ENCODE measurements around the gene APOA5. TPM values are rescaled to one million over a fixed set of nuclear protein-coding genes. Genes with fewer than 3 reads are reported as not detected.

The APOA5 gene
- total RNA-seq, 4 donors from 2014 or later = 0.72 TPM; not detected in 3

DNA sequence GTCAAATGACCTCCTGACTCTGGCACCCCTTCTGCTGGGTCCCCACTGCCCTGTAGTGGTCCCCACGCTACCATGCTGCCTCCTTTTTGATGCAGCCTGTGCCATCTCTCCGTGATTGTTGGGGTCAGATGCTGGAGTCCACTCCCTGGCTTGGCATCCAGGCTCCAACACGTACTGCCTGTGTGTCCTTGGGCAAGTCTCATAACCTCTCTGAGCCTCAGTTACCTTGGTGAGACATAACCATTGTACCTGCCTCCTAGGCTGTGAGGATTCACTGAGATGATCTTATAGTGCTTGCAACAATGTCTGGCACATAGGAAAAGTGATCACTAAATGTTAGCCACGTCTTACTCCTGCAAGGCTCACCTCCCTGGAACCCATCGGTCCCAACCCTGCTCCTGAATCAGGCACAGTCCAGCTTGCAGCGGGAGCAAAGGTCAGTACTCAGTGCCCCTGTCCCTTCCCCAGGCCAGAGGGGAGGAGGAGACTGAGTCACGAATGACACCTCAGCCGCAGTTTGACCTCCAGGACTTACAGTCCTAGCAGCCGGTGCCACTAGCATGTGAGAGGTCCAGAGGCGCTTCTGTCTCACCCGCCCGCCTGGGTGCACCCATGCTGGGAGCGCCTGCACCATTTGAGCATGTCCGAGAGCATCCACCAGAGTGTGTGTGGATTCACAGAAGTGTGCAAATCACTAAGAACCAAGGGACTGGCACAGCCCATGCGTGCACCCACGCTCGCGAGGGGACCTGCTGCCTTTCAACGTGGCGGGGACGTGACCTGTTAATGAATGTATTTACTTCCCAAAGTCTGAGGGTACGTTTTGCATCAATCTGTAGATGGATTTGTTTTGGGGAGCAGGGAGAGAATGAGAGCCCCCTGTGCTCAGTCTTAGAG, 34.4 kb upstream of the APOA5 start:
- no peak overlapping the region for H3K4me3 ChIP-seq
- no peaks in the 10 kb centered on the region for H3K4me1 ChIP-seq
- H3K9me3 ChIP-seq = no peaks in the 10 kb centered on the region
- TF ChIP-seq POLR2A (IDR thresholded peaks at IDR 0.05) (no peak), POLR2AphosphoS5 (IDR thresholded peaks at IDR 0.05) (no peak), EP300 (IDR thresholded peaks at IDR 0.05) (no peak)
- TF ChIP-seq, protein P1, sequence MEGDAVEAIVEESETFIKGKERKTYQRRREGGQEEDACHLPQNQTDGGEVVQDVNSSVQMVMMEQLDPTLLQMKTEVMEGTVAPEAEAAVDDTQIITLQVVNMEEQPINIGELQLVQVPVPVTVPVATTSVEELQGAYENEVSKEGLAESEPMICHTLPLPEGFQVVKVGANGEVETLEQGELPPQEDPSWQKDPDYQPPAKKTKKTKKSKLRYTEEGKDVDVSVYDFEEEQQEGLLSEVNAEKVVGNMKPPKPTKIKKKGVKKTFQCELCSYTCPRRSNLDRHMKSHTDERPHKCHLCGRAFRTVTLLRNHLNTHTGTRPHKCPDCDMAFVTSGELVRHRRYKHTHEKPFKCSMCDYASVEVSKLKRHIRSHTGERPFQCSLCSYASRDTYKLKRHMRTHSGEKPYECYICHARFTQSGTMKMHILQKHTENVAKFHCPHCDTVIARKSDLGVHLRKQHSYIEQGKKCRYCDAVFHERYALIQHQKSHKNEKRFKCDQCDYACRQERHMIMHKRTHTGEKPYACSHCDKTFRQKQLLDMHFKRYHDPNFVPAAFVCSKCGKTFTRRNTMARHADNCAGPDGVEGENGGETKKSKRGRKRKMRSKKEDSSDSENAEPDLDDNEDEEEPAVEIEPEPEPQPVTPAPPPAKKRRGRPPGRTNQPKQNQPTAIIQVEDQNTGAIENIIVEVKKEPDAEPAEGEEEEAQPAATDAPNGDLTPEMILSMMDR (IDR thresholded peaks at IDR 0.05) = no peak
- H3K27ac ChIP-seq = no peak overlapping the region
- H3K27me3 ChIP-seq = no peaks in the 10 kb centered on the region
- DNase-seq (ENCODE audit: low spot score in 2 of 2) = no peak
- H3K36me3 ChIP-seq = no peaks in the 10 kb centered on the region
- WGBS = 82% methylated on average over 22 of the region's 22 CpGs

DNA sequence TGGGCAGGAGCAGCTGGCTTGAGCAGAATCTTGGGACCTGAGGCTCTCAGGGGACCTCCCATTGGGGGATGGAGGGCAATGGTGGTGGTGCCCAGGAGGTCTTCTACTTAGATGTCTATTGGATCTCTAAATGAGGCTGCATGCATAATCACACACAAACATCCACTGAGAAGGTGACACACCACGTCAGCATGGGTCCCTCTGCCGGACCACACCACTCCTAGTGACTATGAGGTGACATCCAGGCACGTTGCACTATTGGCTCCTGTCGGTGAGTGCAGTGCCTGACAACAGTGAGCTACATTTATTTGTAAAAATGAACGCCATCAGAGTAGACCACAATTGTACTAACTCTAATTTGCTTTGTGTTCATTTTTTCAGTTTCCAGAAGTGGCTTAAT, 33.8 kb upstream of the APOA5 start:
- no peak for DNase-seq (ENCODE audit: low spot score in 2 of 2)
- Histone ChIP-seq H3K27ac (no peak overlapping the region), H3K36me3 (no peaks in the 10 kb centered on the region), H3K27me3 (no peaks in the 10 kb centered on the region), H3K4me3 (no peak overlapping the region), H3K4me1 (no peaks in the 10 kb centered on the region), H3K9me3 (no peaks in the 10 kb centered on the region)
- 80% methylated on average over 5 of the region's 5 CpGs for WGBS
- TF ChIP-seq POLR2A (IDR thresholded peaks at IDR 0.05) (no peak), POLR2AphosphoS5 (IDR thresholded peaks at IDR 0.05) (no peak), EP300 (IDR thresholded peaks at IDR 0.05) (no peak)
- TF ChIP-seq, protein P1 (IDR thresholded peaks at IDR 0.05) = no peak

DNA sequence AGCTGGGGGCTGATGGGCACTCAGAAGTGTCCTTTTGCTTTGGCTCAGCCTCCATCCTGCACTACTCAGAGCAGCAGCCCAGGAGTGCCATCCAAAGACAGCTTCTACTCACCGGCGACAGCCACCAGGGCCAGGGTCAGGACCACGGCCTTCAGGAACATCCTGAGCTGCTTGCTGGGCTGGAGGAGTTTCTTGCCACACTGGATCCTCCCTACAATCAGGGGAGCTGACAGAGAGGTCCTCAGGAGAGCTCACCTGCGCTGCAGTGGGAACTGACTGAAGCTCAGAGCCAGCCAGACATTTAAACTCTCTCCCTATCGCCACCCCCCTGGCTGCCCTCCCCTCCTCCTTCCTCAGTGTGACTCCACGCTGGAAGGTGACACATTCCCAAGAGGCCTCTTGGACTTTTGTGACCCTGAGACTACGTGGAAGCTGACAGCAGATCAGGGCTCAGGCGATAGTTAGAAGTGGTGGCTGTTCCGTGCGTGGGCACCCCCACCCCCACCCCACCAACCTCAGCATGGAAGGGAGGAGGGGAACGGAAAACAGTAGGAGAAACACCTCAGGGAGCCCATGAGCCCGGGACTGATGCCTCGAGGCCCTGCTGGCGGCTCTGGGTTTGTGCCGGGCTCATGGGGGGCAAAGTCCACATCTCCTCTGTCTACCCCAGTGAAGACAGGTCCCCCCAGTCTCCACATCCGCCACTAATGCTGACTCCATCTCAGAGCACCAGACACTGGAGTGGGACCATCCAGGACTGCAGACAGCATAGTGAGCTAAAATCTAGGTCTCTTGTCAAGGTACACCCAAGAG, 31.6 kb upstream of the APOA5 start, which contains the start of gene APOA4:
Gene APOA4, minus strand, starts transcription at position 274 of the 813 bp plus-strand sequence. Its CDS starts 113 bp downstream, at position 161.
- Histone ChIP-seq H3K4me1 (no peaks in the 10 kb centered on the region), H3K27ac (no peak within 1 kb of the TSS), H3K27me3 (no peaks in the 10 kb centered on the region), H3K9me3 (no peaks in the 10 kb centered on the region), H3K4me3 (no peak within 1 kb of the TSS), H3K36me3 (no peaks in the 10 kb centered on the region)
- DNase-seq (ENCODE audit: low spot score in 2 of 2) = no peak
- TF ChIP-seq EP300 (IDR thresholded peaks at IDR 0.05) = no peak
- TF ChIP-seq POLR2A (IDR thresholded peaks at IDR 0.05) = no peak
- TF ChIP-seq POLR2AphosphoS5 (IDR thresholded peaks at IDR 0.05) = no peak
- TF ChIP-seq, protein P1 (IDR thresholded peaks at IDR 0.05) = no peak
- 75% methylated on average over 12 of the region's 16 CpGs for WGBS

DNA sequence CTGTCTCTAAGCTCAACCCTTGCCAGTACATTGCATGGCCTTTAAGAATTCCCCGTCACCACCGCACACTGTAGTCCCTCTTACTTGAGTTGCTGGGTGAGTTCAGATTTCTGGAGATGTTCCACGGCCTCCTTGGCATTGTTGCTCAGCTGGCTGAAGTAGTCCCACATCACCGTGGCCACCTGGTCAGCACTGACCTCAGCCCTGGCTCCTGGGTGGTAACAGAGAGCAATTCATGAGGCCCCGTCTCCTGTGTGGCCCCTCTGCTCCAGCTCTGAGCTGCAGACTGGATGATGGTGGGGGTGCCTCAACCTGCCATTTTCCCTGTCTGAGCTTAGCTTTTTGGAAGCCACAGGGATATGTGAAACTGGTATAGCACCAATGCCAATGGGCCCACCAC, 30.9 kb upstream of the APOA5 start:
- DNase-seq (ENCODE audit: low spot score in 2 of 2) = no peak
- Histone ChIP-seq H3K27me3 (no peaks in the 10 kb centered on the region), H3K36me3 (no peaks in the 10 kb centered on the region), H3K4me1 (no peaks in the 10 kb centered on the region), H3K9me3 (no peaks in the 10 kb centered on the region), H3K4me3 (no peak overlapping the region), H3K27ac (no peak overlapping the region)
- TF ChIP-seq POLR2A (IDR thresholded peaks at IDR 0.05) = no peak
- TF ChIP-seq, protein P1 (IDR thresholded peaks at IDR 0.05) = no peak
- no peak for TF ChIP-seq POLR2AphosphoS5 (IDR thresholded peaks at IDR 0.05)
- no peak for TF ChIP-seq EP300 (IDR thresholded peaks at IDR 0.05)
- WGBS = 72% methylated on average over 5 of the region's 5 CpGs

Data from suprapubic skin (tissue), 4 donors.